ENCODE measurements around the gene PRIMPOL. TPM values are rescaled to one million over a fixed set of nuclear protein-coding genes. Genes with fewer than 3 reads are reported as not detected.

PRIMPOL gene
- total RNA-seq, 1 experiment from 2014 or later = 29.5 TPM

- no peaks in the 10 kb centered on the region for H3F3A ChIP-seq (ENCODE audit: insufficient read depth, low read depth)
- no peak overlapping the region for H2AFZ ChIP-seq
- ChIA-PET POLR2A (ENCODE audit: unreplicated experiment) (interaction anchor here (0.7 kb wide), 1 partner anchor 36 kb away, joined by 4 read pairs; no protein-coding TSS in a partner anchor), CTCF (no interaction called here)
- no peaks in the 10 kb centered on the region for H3K79me2 ChIP-seq (ENCODE audit: low read depth)
- no peaks in the 10 kb centered on the region for H3K4me1 ChIP-seq (replicated peaks; ENCODE audit: insufficient read depth)
- TF ChIP-seq CTCF (conservative IDR thresholded peaks at IDR 0.05) (no peak), EZH2 (IDR thresholded peaks at IDR 0.05; ENCODE audit: low read depth) (no peak)
- H3K27ac ChIP-seq = no peak overlapping the region
- H3K9me2 ChIP-seq (ENCODE audit: insufficient read depth) = no peaks in the 10 kb centered on the region
- no peaks in the 10 kb centered on the region for H3K27me3 ChIP-seq (ENCODE audit: insufficient read depth, low read depth)
- H3K4me2 ChIP-seq = no peak overlapping the region
- H3K36me3 ChIP-seq (ENCODE audit: low read depth) = no peaks in the 10 kb centered on the region
- intact Hi-C loops (cut with micrococcal nuclease; ENCODE audit: unreplicated experiment) = loop anchor here (10.0 kb wide), 1 partner anchor 433 kb away; no protein-coding TSS in a partner anchor
- H4K20me1 ChIP-seq (ENCODE audit: insufficient read depth) = no peaks in the 10 kb centered on the region
- no TSS peak for BruUV-seq (replicated peaks)
- no peak overlapping the region for H3K4me3 ChIP-seq
- no peak for DNase-seq
- no peaks in the 10 kb centered on the region for H3K9me3 ChIP-seq (ENCODE audit: insufficient read depth, low read depth)
These were observed 48.4 kb downstream of the PRIMPOL start for GRCh38 chr4:184697956-184698355.

- H4K20me1 ChIP-seq (ENCODE audit: insufficient read depth) = no peaks in the 10 kb centered on the region
- no peak overlapping the region for H3K27ac ChIP-seq
- H3K36me3 ChIP-seq (ENCODE audit: low read depth) = no peaks in the 10 kb centered on the region
- H3K27me3 ChIP-seq (ENCODE audit: insufficient read depth, low read depth) = no peaks in the 10 kb centered on the region
- no peaks in the 10 kb centered on the region for H3K79me2 ChIP-seq (ENCODE audit: low read depth)
- H3K4me1 ChIP-seq (replicated peaks; ENCODE audit: insufficient read depth) = no peaks in the 10 kb centered on the region
- CTCF ChIA-PET = no interaction called here
- POLR2A ChIA-PET (ENCODE audit: unreplicated experiment) = no interaction called here
- no peaks in the 10 kb centered on the region for H3K9me2 ChIP-seq (ENCODE audit: insufficient read depth)
- intact Hi-C loops (cut with micrococcal nuclease; ENCODE audit: unreplicated experiment) = loop anchor here (10.0 kb wide), 1 partner anchor 435 kb away; no protein-coding TSS in a partner anchor
- no peak for DNase-seq
- no peak overlapping the region for H3K4me3 ChIP-seq
- no peak overlapping the region for H3K4me2 ChIP-seq
- TF ChIP-seq CTCF (conservative IDR thresholded peaks at IDR 0.05) = no peak
- no peak for TF ChIP-seq EZH2 (IDR thresholded peaks at IDR 0.05; ENCODE audit: low read depth)
- no peak overlapping the region for H2AFZ ChIP-seq
- no peaks in the 10 kb centered on the region for H3F3A ChIP-seq (ENCODE audit: insufficient read depth, low read depth)
- H3K9me3 ChIP-seq (ENCODE audit: insufficient read depth, low read depth) = no peaks in the 10 kb centered on the region
- BruUV-seq (replicated peaks) = no TSS peak
These were observed 50.4 kb downstream of the PRIMPOL start for GRCh38 chr4:184699941-184700340.

- Histone ChIP-seq H3K79me2 (ENCODE audit: low read depth) (no peaks in the 10 kb centered on the region), H3K9me2 (ENCODE audit: insufficient read depth) (no peaks in the 10 kb centered on the region), H3K9me3 (ENCODE audit: insufficient read depth, low read depth) (no peaks in the 10 kb centered on the region), H3K27me3 (ENCODE audit: insufficient read depth, low read depth) (no peaks in the 10 kb centered on the region), H2AFZ (no peak overlapping the region), H3F3A (ENCODE audit: insufficient read depth, low read depth) (no peaks in the 10 kb centered on the region), H3K27ac (no peak overlapping the region), H3K4me1 (replicated peaks; ENCODE audit: insufficient read depth) (no peaks in the 10 kb centered on the region), H4K20me1 (ENCODE audit: insufficient read depth) (no peaks in the 10 kb centered on the region), H3K4me2 (no peak overlapping the region), H3K4me3 (no peak overlapping the region), H3K36me3 (ENCODE audit: low read depth) (no peaks in the 10 kb centered on the region)
- CTCF ChIA-PET = no interaction called here
- DNase-seq = no peak
- TF ChIP-seq EZH2 (IDR thresholded peaks at IDR 0.05; ENCODE audit: low read depth) (no peak), CTCF (conservative IDR thresholded peaks at IDR 0.05) (no peak)
- intact Hi-C loops (cut with micrococcal nuclease; ENCODE audit: unreplicated experiment) = no loop called here
- POLR2A ChIA-PET (ENCODE audit: unreplicated experiment) = no interaction called here
- no TSS peak for BruUV-seq (replicated peaks)
These were observed 52.6 kb downstream of the PRIMPOL start for GRCh38 chr4:184702114-184702513.
